GM12878 (cell line): ENCODE measurements around the gene NECTIN1. TPM values are rescaled to one million over a fixed set of nuclear protein-coding genes. Genes with fewer than 3 reads are reported as not detected.

ENCODE experiments used
- ATAC-seq: fragments of 200-7000 bp; cut with Tn5 transposase; 3 replicates; pipeline ENCODE4 v1.9.1; 2020; ENCODE audit warnings: mild to moderate bottlenecking, moderate library complexity
- BruUV-seq: library from RNA; stranded (reverse); fragments of 400-500 nt; replicated peaks from 2 replicates; lab custom pipeline; 2021; lab: Mats Ljungman, UMichigan
- CTCF ChIA-PET: fragments of 300-600 bp; sonication (Branson Sonifier 250); formaldehyde crosslinking; extraction: SDS; loops from one replicate; lab custom pipeline; 2021; ENCODE audit warnings: inconsistent platforms; lab: Yijun Ruan, JAX
- POLR2A ChIA-PET: fragments of 350-600 bp; formaldehyde crosslinking; extraction: SDS; loops from one replicate; lab custom pipeline; 2021; ENCODE audit warnings: inconsistent platforms; lab: Charles Lee
- RAD21 ChIA-PET: fragments of 300-600 bp; sonication (Branson Sonifier 250); formaldehyde crosslinking; loops from one replicate; lab custom pipeline; 2023; ENCODE audit warnings: antibody characterized with exemption; ENCODE audit not compliant: unreplicated experiment; lab: Charles Lee
- SMC1A ChIA-PET: fragments of 300-600 bp; sonication (Branson Sonifier 250); formaldehyde crosslinking; loops from one replicate; lab custom pipeline; 2023; ENCODE audit not compliant: unreplicated experiment, uncharacterized antibody; lab: Charles Lee
- DNase-seq: peaks from one replicate; pipeline ENCODE4 v3.0.0-alpha.2; 2011; ENCODE audit warnings: low read depth, low spot score
- FAIRE-seq: peaks from 3 replicates; lab custom pipeline; 2011; peaks lifted over from hg19 to GRCh38; lab: Jason Lieb, UNC
- H2AFZ ChIP-seq: 2 replicates; pipeline ENCODE4 v1.6.0; 2011; ENCODE audit warnings: low read depth, low read length, control low read depth; ENCODE audit not compliant: control insufficient read depth
- H3K27ac ChIP-seq: 2 replicates; pipeline ENCODE4 v1.5.1; 2011; ENCODE audit warnings: control low read depth; ENCODE audit not compliant: control insufficient read depth, insufficient read depth
- H3K27me3 ChIP-seq, 2 experiments: replicated peaks in 1 of 2; 2 replicates each; pipeline versions ENCODE4 v1.6.0 to v1.6.1; 2011; ENCODE audit warnings: low read length in 1 of 2; ENCODE audit not compliant: control insufficient read depth in 2 of 2, insufficient read depth in 2 of 2
- H3K36me3 ChIP-seq, 2 experiments: 2 replicates each; pipeline ENCODE4 v1.5.1; 2011; ENCODE audit warnings: low read length in 1 of 2; ENCODE audit not compliant: control insufficient read depth in 2 of 2, insufficient read depth in 2 of 2
- H3K4me1 ChIP-seq: 2 replicates; pipeline ENCODE4 v1.6.1; 2011; ENCODE audit warnings: mild to moderate bottlenecking, low read length, moderate library complexity, mixed read lengths; ENCODE audit not compliant: control insufficient read depth, insufficient read depth
- H3K4me2 ChIP-seq: 2 replicates; pipeline ENCODE4 v1.6.0; 2011; ENCODE audit warnings: control low read depth; ENCODE audit not compliant: control insufficient read depth, insufficient read depth
- H3K4me3 ChIP-seq: fragments of 200-600 bp; sonication (generic); 2 replicates; pipeline ENCODE4 v1.5.1; 2016
- H3K79me2 ChIP-seq: 2 replicates; pipeline ENCODE4 v1.6.0; 2011; ENCODE audit warnings: low read length; ENCODE audit not compliant: control insufficient read depth, insufficient read depth
- H3K9ac ChIP-seq: 2 replicates; pipeline ENCODE4 v1.8.0; 2011; ENCODE audit warnings: low read length, control low read depth, mixed read lengths; ENCODE audit not compliant: control insufficient read depth, insufficient read depth
- H3K9me3 ChIP-seq: replicated peaks from 3 replicates; pipeline ENCODE4 v1.5.1; 2011; ENCODE audit warnings: mild to moderate bottlenecking, low read length; ENCODE audit not compliant: control insufficient read depth, insufficient read depth
- H4K20me1 ChIP-seq: 2 replicates; pipeline ENCODE4 v1.6.0; 2011; ENCODE audit not compliant: control insufficient read depth, insufficient read depth
- ASH2L ChIP-seq: fragments of 300-600, 200-600 bp; sonication (generic); IDR thresholded peaks from 2 replicates; pipeline ENCODE4 v1.6.1; 2017; ENCODE audit warnings: low read depth, mild to moderate bottlenecking, borderline replicate concordance
- BHLHE40 ChIP-seq, 2 experiments: fragments of 450-650 bp in 1 of 2; IDR thresholded peaks; 2 replicates each; pipeline ENCODE4 v1.6.1; 2011 to 2017; ENCODE audit warnings: low read depth in 2 of 2, borderline replicate concordance in 1 of 2, improper control_type of control experiment in 1 of 2, low read length in 1 of 2, mild to moderate bottlenecking in 1 of 2
- FOXK2 ChIP-seq: fragments of 450-650 bp; IDR thresholded peaks from 2 replicates; pipeline ENCODE4 v1.6.1; 2017; ENCODE audit warnings: mild to moderate bottlenecking, moderate library complexity
- FOXM1 ChIP-seq: IDR thresholded peaks from 2 replicates; pipeline ENCODE4 v1.6.1; 2012; ENCODE audit warnings: low read depth, mild to moderate bottlenecking, inconsistent platforms, low read length, moderate library complexity
- NBN ChIP-seq: fragments of 450-650 bp; IDR thresholded peaks from 2 replicates; pipeline ENCODE4 v1.6.1; 2016
- NR2C1 ChIP-seq: fragments of 450-650 bp; IDR thresholded peaks from 2 replicates; pipeline ENCODE4 v1.6.1; 2017; ENCODE audit warnings: antibody characterized with exemption, mild to moderate bottlenecking, moderate library complexity
- NR2F1 ChIP-seq: fragments of 450-650 bp; conservative IDR thresholded peaks from 2 replicates; pipeline ENCODE4 v1.6.1; 2017; ENCODE audit warnings: mild to moderate bottlenecking
- RBBP5 ChIP-seq: fragments of 200-600 bp; sonication (generic); conservative IDR thresholded peaks from 2 replicates; pipeline ENCODE4 v1.6.1; 2016
- RELA ChIP-seq: fragments of 450-650 bp; IDR thresholded peaks from 2 replicates; pipeline ENCODE4 v1.8.0; 2014; ENCODE audit warnings: borderline replicate concordance; ENCODE audit not compliant: partially characterized antibody
- SREBF2 ChIP-seq: IDR thresholded peaks from 2 replicates; pipeline ENCODE4 v1.6.1; 2012; ENCODE audit warnings: mild to moderate bottlenecking, low read length
- TCF7 ChIP-seq: IDR thresholded peaks from 2 replicates; pipeline ENCODE4 v1.6.1; 2014; ENCODE audit warnings: antibody characterized with exemption, borderline replicate concordance
- ZBED1 ChIP-seq: IDR thresholded peaks from 2 replicates; pipeline ENCODE4 v1.6.1; 2016; ENCODE audit warnings: borderline replicate concordance
- ZNF207 ChIP-seq: fragments of 450-650 bp; IDR thresholded peaks from 2 replicates; pipeline ENCODE4 v1.6.1; 2014; ENCODE audit warnings: antibody characterized with exemption, mild to moderate bottlenecking, borderline replicate concordance
- ZNF274 ChIP-seq: IDR thresholded peaks from one replicate; pipeline ENCODE4 v1.8.0; 2011; ENCODE audit not compliant: insufficient read length, insufficient read depth
- ZNF384 ChIP-seq: IDR thresholded peaks from 2 replicates; pipeline ENCODE4 v1.6.1; 2012; ENCODE audit warnings: low read depth, mild to moderate bottlenecking, low read length, improper control_type of control experiment, borderline replicate concordance
- ZSCAN29 ChIP-seq: fragments of 450-650 bp; IDR thresholded peaks from 2 replicates; pipeline ENCODE4 v1.6.1; 2017; ENCODE audit warnings: mild to moderate bottlenecking, moderate library complexity
- WGBS: methylation state at CpG from one replicate; pipeline ENCODE4 v1.1.6; 2016; ENCODE audit warnings: low lambda C conversion rate; ENCODE audit not compliant: insufficient replicate concordance, insufficient coverage; ENCODE audit errors: missing lambda C conversion rate; 5-methylcytosine and 5-hydroxymethylcytosine counted together
- in situ Hi-C: fragments of 300-500 bp; cut with MboI; formaldehyde crosslinking; loops from 9 replicates; pipeline ENCODE4 v1.14.3; 2018; ENCODE audit warnings: mixed read lengths
- intact Hi-C: fragments of 100-400 bp; cut with micrococcal nuclease; formaldehyde crosslinking; loops from one replicate; pipeline ENCODE4 v1.14.2; 2022; ENCODE audit not compliant: unreplicated experiment
- polyA plus RNA-seq, 11 experiments: library from polyadenylated mRNA; depleted of rRNA in 4 of 11; unstranded in 6 of 11; stranded (reverse) in 5 of 11; fragments of >200 nt; fragmentation: Nextera tagmentation in 4 of 11; fragmentation: Illumina TruSeq in 1 of 11; extraction: Ambion mirVana in 4 of 11; extraction: Trizol in 1 of 11; gene quantifications; 1 replicate in 1 of 11; 2 replicates in 10 of 11; pipeline versions ENCODE4 v1.2.1 to v1.2.3, GENCODE V29; 2011 to 2016; ENCODE audit warnings: inconsistent platforms in 2 of 11, missing spikeins in 2 of 11, low read depth in 1 of 11
- total RNA-seq, 4 experiments: library from RNA; depleted of rRNA in 3 of 4; stranded (reverse); fragments of >200 nt in 3 of 4; fragmentation: Illumina TruSeq in 1 of 4; extraction: Trizol in 1 of 4; gene quantifications; 2 replicates each; pipeline versions ENCODE4 v1.2.1 to v1.2.3, GENCODE V29; 2013 to 2021
- TF ChIP-seq, protein P1 (sequence below): IDR thresholded peaks from 2 replicates; pipeline ENCODE4 v1.6.1; 2012; ENCODE audit warnings: low read depth, low read length, improper control_type of control experiment
- TF ChIP-seq, protein P2 (sequence below): IDR thresholded peaks from 2 replicates; pipeline ENCODE4 v1.6.1; 2012; ENCODE audit warnings: low read depth, low read length, improper control_type of control experiment

Gene NECTIN1
- total and polyA plus RNA-seq, 10 of the 15 experiments (the other 5 are each of a cell fraction or from before 2014, with no cell fraction given): 0.97 to 9.2 (median 2.3) TPM

DNA sequence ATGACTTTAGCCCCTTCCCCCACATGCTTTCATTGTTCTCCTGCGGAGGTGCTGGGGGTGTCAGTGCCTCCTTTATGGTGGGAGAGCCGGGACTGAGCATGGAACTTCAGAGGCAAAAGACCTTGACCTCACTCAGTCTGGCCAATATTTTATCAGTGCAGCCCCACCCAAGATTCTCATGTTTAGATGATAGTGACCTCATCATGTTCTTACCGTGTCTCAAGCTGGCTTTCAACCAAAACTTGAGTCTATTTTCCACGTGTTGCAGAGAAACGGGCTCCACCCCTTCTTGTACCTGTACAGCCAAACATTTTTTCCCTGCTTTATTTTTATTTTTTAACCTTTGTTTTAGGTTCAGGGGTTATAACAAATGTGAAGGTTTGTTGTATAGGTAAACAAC lies 47.7 kb upstream of the NECTIN1 start:
- no peaks in the 10 kb centered on the region for H3K4me1 ChIP-seq
- H3K4me3 ChIP-seq: no peak overlapping the region
- intact Hi-C loops (no loop called here), in situ Hi-C loops (no loop called here)
- H3K4me2 ChIP-seq: no peak overlapping the region
- ATAC-seq (no peak), FAIRE-seq (no peak)
- CTCF ChIA-PET: no interaction called here
- SMC1A ChIA-PET: no interaction called here
- H4K20me1 ChIP-seq: 0 out of 2 replicates have a peak, but pooled peaks cover 4% of the 10 kb centered on the region
- no peak overlapping the region for H3K27ac ChIP-seq
- no peak for TF ChIP-seq NR2C1
- TF ChIP-seq, protein P1, sequence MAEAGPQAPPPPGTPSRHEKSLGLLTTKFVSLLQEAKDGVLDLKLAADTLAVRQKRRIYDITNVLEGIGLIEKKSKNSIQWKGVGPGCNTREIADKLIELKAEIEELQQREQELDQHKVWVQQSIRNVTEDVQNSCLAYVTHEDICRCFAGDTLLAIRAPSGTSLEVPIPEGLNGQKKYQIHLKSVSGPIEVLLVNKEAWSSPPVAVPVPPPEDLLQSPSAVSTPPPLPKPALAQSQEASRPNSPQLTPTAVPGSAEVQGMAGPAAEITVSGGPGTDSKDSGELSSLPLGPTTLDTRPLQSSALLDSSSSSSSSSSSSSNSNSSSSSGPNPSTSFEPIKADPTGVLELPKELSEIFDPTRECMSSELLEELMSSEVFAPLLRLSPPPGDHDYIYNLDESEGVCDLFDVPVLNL: no peak
- TF ChIP-seq, all 136 proteins: peak for 0
- no peak overlapping the region for H3K9ac ChIP-seq
- no peak for DNase-seq
- WGBS: 43% methylated on average over 5 of the region's 5 CpGs
- POLR2A ChIA-PET: no interaction called here
- no TSS peak for BruUV-seq
- no peak overlapping the region for H2AFZ ChIP-seq
- no peaks in the 10 kb centered on the region; a peak in 2 of 4 replicates for H3K36me3 ChIP-seq
- RAD21 ChIA-PET: no interaction called here
- no peaks in the 10 kb centered on the region for H3K9me3 ChIP-seq
- H3K79me2 ChIP-seq: no peaks in the 10 kb centered on the region
- H3K27me3 ChIP-seq: no peaks in the 10 kb centered on the region

DNA sequence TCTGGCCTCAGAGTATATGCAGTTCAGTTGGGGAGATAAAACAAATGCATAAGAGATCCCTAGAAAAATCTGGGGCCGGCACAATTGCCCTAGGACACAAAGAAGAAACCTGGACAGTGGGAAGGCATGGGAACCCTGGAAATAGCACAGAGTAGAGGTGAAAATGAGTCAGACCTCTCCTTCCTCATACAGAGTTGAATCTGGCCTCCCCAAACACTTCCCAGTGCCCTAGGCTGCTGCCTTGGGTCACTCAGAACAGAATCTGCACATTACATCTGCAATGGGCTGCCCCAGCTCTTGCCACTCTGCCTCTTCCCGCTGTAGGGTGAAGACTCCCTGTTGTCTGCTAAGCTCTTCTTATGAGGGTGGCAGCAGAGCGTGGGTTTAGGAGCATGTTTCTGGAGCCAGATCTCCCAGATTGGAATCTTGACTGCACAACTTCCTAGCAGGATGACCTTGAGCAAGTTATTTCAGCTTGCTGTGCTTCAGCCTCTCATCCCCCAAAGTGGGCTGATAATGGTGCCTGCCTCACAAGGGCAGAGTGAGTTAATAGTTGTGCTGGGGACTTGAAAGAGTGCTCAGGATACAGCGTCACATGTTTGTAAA lies 47.1 kb upstream of the NECTIN1 start:
- BruUV-seq: no TSS peak
- ChIA-PET SMC1A (interaction anchor here (1.1 kb wide), 1 partner anchor 47 kb away, joined by 3 read pairs; the partner anchor contains the start of gene NECTIN1), RAD21 (no interaction called here), POLR2A (no interaction called here), CTCF (interaction anchor here (0.7 to 1.3 kb wide), 2 partner anchors 40 to 47 kb away, joined by 3 to 4 read pairs; partner anchors contain the start of gene NECTIN1)
- no peaks in the 10 kb centered on the region; a peak in 2 of 4 replicates for H3K36me3 ChIP-seq
- no peak overlapping the region for H2AFZ ChIP-seq
- DNase-seq (no peak), FAIRE-seq (no peak), ATAC-seq (no peak)
- H3K79me2 ChIP-seq: no peaks in the 10 kb centered on the region
- no peak overlapping the region for H3K4me3 ChIP-seq
- in situ Hi-C loops: no loop called here
- H3K4me1 ChIP-seq: no peaks in the 10 kb centered on the region
- H3K9me3 ChIP-seq: no peaks in the 10 kb centered on the region
- H3K27ac ChIP-seq: no peak overlapping the region
- intact Hi-C loops: no loop called here
- H3K27me3 ChIP-seq: no peaks in the 10 kb centered on the region
- H3K9ac ChIP-seq: no peak overlapping the region
- 0 out of 2 replicates have a peak, but pooled peaks cover 4% of the 10 kb centered on the region for H4K20me1 ChIP-seq
- H3K4me2 ChIP-seq: no peak overlapping the region
- 14% methylated on average over 4 of the region's 4 CpGs for WGBS
- no peak for TF ChIP-seq ZSCAN29
- no peak for TF ChIP-seq ASH2L
- TF ChIP-seq ZBED1: no peak
- no peak for TF ChIP-seq RELA
- TF ChIP-seq, protein P2, sequence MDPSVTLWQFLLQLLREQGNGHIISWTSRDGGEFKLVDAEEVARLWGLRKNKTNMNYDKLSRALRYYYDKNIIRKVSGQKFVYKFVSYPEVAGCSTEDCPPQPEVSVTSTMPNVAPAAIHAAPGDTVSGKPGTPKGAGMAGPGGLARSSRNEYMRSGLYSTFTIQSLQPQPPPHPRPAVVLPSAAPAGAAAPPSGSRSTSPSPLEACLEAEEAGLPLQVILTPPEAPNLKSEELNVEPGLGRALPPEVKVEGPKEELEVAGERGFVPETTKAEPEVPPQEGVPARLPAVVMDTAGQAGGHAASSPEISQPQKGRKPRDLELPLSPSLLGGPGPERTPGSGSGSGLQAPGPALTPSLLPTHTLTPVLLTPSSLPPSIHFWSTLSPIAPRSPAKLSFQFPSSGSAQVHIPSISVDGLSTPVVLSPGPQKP: no peak
- no peak for TF ChIP-seq ZNF384
- no peak for TF ChIP-seq RBBP5
- no peak for TF ChIP-seq ZNF274
- TF ChIP-seq NBN: no peak
- TF ChIP-seq FOXK2: no peak
- TF ChIP-seq TCF7: no peak
- no peak for TF ChIP-seq SREBF2
- TF ChIP-seq BHLHE40 (IDR thresholded peaks at IDR 0.05; ENCODE audit: borderline replicate concordance in 1 of 2, low read depth in 2 of 2, low read length in 1 of 2): no peak
- no peak for TF ChIP-seq ZNF207
- TF ChIP-seq NR2F1: no peak
- no peak for TF ChIP-seq FOXM1
